GM12878 (cell line): ENCODE data around the gene CCNI. TPM values are rescaled to one million over a fixed set of nuclear protein-coding genes. Genes with fewer than 3 reads are reported as not detected.

Experiments used
- ATAC-seq: fragments of 200-7000 bp; cut with Tn5 transposase; 3 replicates; pipeline ENCODE4 v1.9.1; 2020; ENCODE audit warnings: mild to moderate bottlenecking, moderate library complexity
- BruUV-seq: library from RNA; stranded (reverse); fragments of 400-500 nt; replicated peaks from 2 replicates; lab custom pipeline; 2021; lab: Mats Ljungman, UMichigan
- CTCF ChIA-PET: fragments of 300-600 bp; sonication (Branson Sonifier 250); formaldehyde crosslinking; extraction: SDS; loops from one replicate; lab custom pipeline; 2021; ENCODE audit warnings: inconsistent platforms; lab: Yijun Ruan, JAX
- POLR2A ChIA-PET: fragments of 350-600 bp; formaldehyde crosslinking; extraction: SDS; loops from one replicate; lab custom pipeline; 2021; ENCODE audit warnings: inconsistent platforms; lab: Charles Lee
- RAD21 ChIA-PET: fragments of 300-600 bp; sonication (Branson Sonifier 250); formaldehyde crosslinking; loops from one replicate; lab custom pipeline; 2023; ENCODE audit warnings: antibody characterized with exemption; ENCODE audit not compliant: unreplicated experiment; lab: Charles Lee
- SMC1A ChIA-PET: fragments of 300-600 bp; sonication (Branson Sonifier 250); formaldehyde crosslinking; loops from one replicate; lab custom pipeline; 2023; ENCODE audit not compliant: unreplicated experiment, uncharacterized antibody; lab: Charles Lee
- DNase-seq: peaks from one replicate; pipeline ENCODE4 v3.0.0-alpha.2; 2011; ENCODE audit warnings: low read depth, low spot score
- FAIRE-seq: peaks from 3 replicates; lab custom pipeline; 2011; peaks lifted over from hg19 to GRCh38; lab: Jason Lieb, UNC
- H2AFZ ChIP-seq: 2 replicates; pipeline ENCODE4 v1.6.0; 2011; ENCODE audit warnings: low read depth, low read length, control low read depth; ENCODE audit not compliant: control insufficient read depth
- H3K27ac ChIP-seq: 2 replicates; pipeline ENCODE4 v1.5.1; 2011; ENCODE audit warnings: control low read depth; ENCODE audit not compliant: control insufficient read depth, insufficient read depth
- H3K27me3 ChIP-seq, 2 experiments: replicated peaks in 1 of 2; 2 replicates each; pipeline versions ENCODE4 v1.6.0 to v1.6.1; 2011; ENCODE audit warnings: low read length in 1 of 2; ENCODE audit not compliant: control insufficient read depth in 2 of 2, insufficient read depth in 2 of 2
- H3K36me3 ChIP-seq, 2 experiments: 2 replicates each; pipeline ENCODE4 v1.5.1; 2011; ENCODE audit warnings: low read length in 1 of 2; ENCODE audit not compliant: control insufficient read depth in 2 of 2, insufficient read depth in 2 of 2
- H3K4me1 ChIP-seq: 2 replicates; pipeline ENCODE4 v1.6.1; 2011; ENCODE audit warnings: mild to moderate bottlenecking, low read length, moderate library complexity, mixed read lengths; ENCODE audit not compliant: control insufficient read depth, insufficient read depth
- H3K4me2 ChIP-seq: 2 replicates; pipeline ENCODE4 v1.6.0; 2011; ENCODE audit warnings: control low read depth; ENCODE audit not compliant: control insufficient read depth, insufficient read depth
- H3K4me3 ChIP-seq: fragments of 200-600 bp; sonication (generic); 2 replicates; pipeline ENCODE4 v1.5.1; 2016
- H3K79me2 ChIP-seq: 2 replicates; pipeline ENCODE4 v1.6.0; 2011; ENCODE audit warnings: low read length; ENCODE audit not compliant: control insufficient read depth, insufficient read depth
- H3K9ac ChIP-seq: 2 replicates; pipeline ENCODE4 v1.8.0; 2011; ENCODE audit warnings: low read length, control low read depth, mixed read lengths; ENCODE audit not compliant: control insufficient read depth, insufficient read depth
- H3K9me3 ChIP-seq: replicated peaks from 3 replicates; pipeline ENCODE4 v1.5.1; 2011; ENCODE audit warnings: mild to moderate bottlenecking, low read length; ENCODE audit not compliant: control insufficient read depth, insufficient read depth
- H4K20me1 ChIP-seq: 2 replicates; pipeline ENCODE4 v1.6.0; 2011; ENCODE audit not compliant: control insufficient read depth, insufficient read depth
- ASH2L ChIP-seq: fragments of 300-600, 200-600 bp; sonication (generic); IDR thresholded peaks from 2 replicates; pipeline ENCODE4 v1.6.1; 2017; ENCODE audit warnings: low read depth, mild to moderate bottlenecking, borderline replicate concordance
- CBFB ChIP-seq: IDR thresholded peaks from 2 replicates; pipeline ENCODE4 v1.6.1; 2016; ENCODE audit warnings: antibody characterized with exemption, low read depth
- CUX1 ChIP-seq: IDR thresholded peaks from 2 replicates; pipeline ENCODE4 v1.6.1; 2012; ENCODE audit warnings: improper control_type of control experiment, low read depth, low read length; ENCODE audit not compliant: insufficient replicate concordance
- EZH2 ChIP-seq: IDR thresholded peaks from 2 replicates; pipeline ENCODE4 v1.6.1; 2012; ENCODE audit warnings: low read depth, mild to moderate bottlenecking, control low read depth, inconsistent platforms, low read length, borderline replicate concordance; ENCODE audit not compliant: control insufficient read depth
- IKZF1 ChIP-seq: fragments of 450-650 bp; conservative IDR thresholded peaks from 2 replicates; pipeline ENCODE4 v1.6.1; 2017; ENCODE audit warnings: antibody characterized with exemption, mild to moderate bottlenecking
- IKZF2 ChIP-seq, 2 experiments: fragments of 450-650 bp; IDR thresholded peaks; 2 replicates each; pipeline ENCODE4 v1.6.1; 2017; ENCODE audit warnings: mild to moderate bottlenecking in 2 of 2, moderate library complexity in 2 of 2
- KLF5 ChIP-seq: fragments of 450-650 bp; IDR thresholded peaks from 2 replicates; pipeline ENCODE4 v1.6.1; 2014; ENCODE audit warnings: mild to moderate bottlenecking; ENCODE audit not compliant: partially characterized antibody
- PAX8 ChIP-seq: fragments of 450-650 bp; IDR thresholded peaks from 2 replicates; pipeline ENCODE4 v1.6.1; 2017; ENCODE audit warnings: mild to moderate bottlenecking, moderate library complexity
- SMAD5 ChIP-seq: IDR thresholded peaks from 2 replicates; pipeline ENCODE4 v1.6.1; 2016; ENCODE audit warnings: antibody characterized with exemption, low read depth
- SMARCA5 ChIP-seq: fragments of 450-650 bp; IDR thresholded peaks from 2 replicates; pipeline ENCODE4 v1.6.1; 2017; ENCODE audit warnings: mild to moderate bottlenecking
- ZNF592 ChIP-seq: fragments of 450-650 bp; IDR thresholded peaks from 2 replicates; pipeline ENCODE4 v1.6.1; 2017; ENCODE audit warnings: mild to moderate bottlenecking, moderate library complexity
- WGBS: methylation state at CpG from one replicate; pipeline ENCODE4 v1.1.6; 2016; ENCODE audit warnings: low lambda C conversion rate; ENCODE audit not compliant: insufficient replicate concordance, insufficient coverage; ENCODE audit errors: missing lambda C conversion rate; 5-methylcytosine and 5-hydroxymethylcytosine counted together
- in situ Hi-C: fragments of 300-500 bp; cut with MboI; formaldehyde crosslinking; loops from 9 replicates; pipeline ENCODE4 v1.14.3; 2018; ENCODE audit warnings: mixed read lengths
- intact Hi-C: fragments of 100-400 bp; cut with micrococcal nuclease; formaldehyde crosslinking; loops from one replicate; pipeline ENCODE4 v1.14.2; 2022; ENCODE audit not compliant: unreplicated experiment
- polyA plus RNA-seq, 11 experiments: library from polyadenylated mRNA; depleted of rRNA in 4 of 11; unstranded in 6 of 11; stranded (reverse) in 5 of 11; fragments of >200 nt; fragmentation: Nextera tagmentation in 4 of 11; fragmentation: Illumina TruSeq in 1 of 11; extraction: Ambion mirVana in 4 of 11; extraction: Trizol in 1 of 11; gene quantifications; 1 replicate in 1 of 11; 2 replicates in 10 of 11; pipeline versions ENCODE4 v1.2.1 to v1.2.3, GENCODE V29; 2011 to 2016; ENCODE audit warnings: inconsistent platforms in 2 of 11, missing spikeins in 2 of 11, low read depth in 1 of 11
- total RNA-seq, 4 experiments: library from RNA; depleted of rRNA in 3 of 4; stranded (reverse); fragments of >200 nt in 3 of 4; fragmentation: Illumina TruSeq in 1 of 4; extraction: Trizol in 1 of 4; gene quantifications; 2 replicates each; pipeline versions ENCODE4 v1.2.1 to v1.2.3, GENCODE V29; 2013 to 2021
- TF ChIP-seq, protein P1 (sequence below): fragments of 450-650 bp; formaldehyde crosslinking; IDR thresholded peaks from 2 replicates; pipeline ENCODE4 v1.5.0; 2022; ENCODE audit warnings: mild to moderate bottlenecking, missing genetic modification characterization

CCNI gene
- total and polyA plus RNA-seq, 10 of the 15 experiments (the other 5 are each of a cell fraction or from before 2014, with no cell fraction given) = 70.6 to 178 (median 105) TPM

GRCh38 chr4:77037736-77038135 lies 38.1 kb downstream of the CCNI start:
- BruUV-seq = no TSS peak
- Histone ChIP-seq H3K27me3 (no peaks in the 10 kb centered on the region), H3K9ac (no peak overlapping the region), H3K9me3 (no peaks in the 10 kb centered on the region), H3K36me3 (peaks cover 0 to 34% of the 10 kb centered on the region in 2 experiments), H2AFZ (no peak overlapping the region), H3K4me1 (no peaks in the 10 kb centered on the region), H3K4me2 (no peak overlapping the region), H3K79me2 (no peaks in the 10 kb centered on the region), H4K20me1 (no peaks in the 10 kb centered on the region), H3K4me3 (no peak overlapping the region), H3K27ac (no peak overlapping the region)
- ChIA-PET SMC1A (interaction anchor here (0.8 to 0.9 kb wide), 2 partner anchors 294 to 533 kb away, joined by 3 read pairs; no protein-coding TSS in a partner anchor), RAD21 (interaction anchor here (1.3 to 1.4 kb wide), 2 partner anchors 55 to 166 kb away, joined by 3 read pairs; no protein-coding TSS in a partner anchor), POLR2A (no interaction called here), CTCF (interaction anchor here (1.2 to 2.3 kb wide), 2 partner anchors 7 to 166 kb away, joined by 3 to 10 read pairs; no protein-coding TSS in a partner anchor)
- no peak for DNase-seq
- ATAC-seq = no peak
- WGBS = 82% methylated on average over 3 of the region's 3 CpGs
- in situ Hi-C loops (no loop called here), intact Hi-C loops (no loop called here)
- FAIRE-seq = no peak
- TF ChIP-seq SMAD5 = no peak
- no peak for TF ChIP-seq CBFB
- TF ChIP-seq CUX1 = no peak
- TF ChIP-seq ASH2L = no peak
- TF ChIP-seq IKZF2 (IDR thresholded peaks at IDR 0.05) = no peak
- TF ChIP-seq EZH2 = no peak
- TF ChIP-seq PAX8 = no peak
- TF ChIP-seq IKZF1 = no peak
- no peak for TF ChIP-seq SMARCA5
- TF ChIP-seq KLF5 = no peak
- no peak for TF ChIP-seq ZNF592
- TF ChIP-seq, protein P1, sequence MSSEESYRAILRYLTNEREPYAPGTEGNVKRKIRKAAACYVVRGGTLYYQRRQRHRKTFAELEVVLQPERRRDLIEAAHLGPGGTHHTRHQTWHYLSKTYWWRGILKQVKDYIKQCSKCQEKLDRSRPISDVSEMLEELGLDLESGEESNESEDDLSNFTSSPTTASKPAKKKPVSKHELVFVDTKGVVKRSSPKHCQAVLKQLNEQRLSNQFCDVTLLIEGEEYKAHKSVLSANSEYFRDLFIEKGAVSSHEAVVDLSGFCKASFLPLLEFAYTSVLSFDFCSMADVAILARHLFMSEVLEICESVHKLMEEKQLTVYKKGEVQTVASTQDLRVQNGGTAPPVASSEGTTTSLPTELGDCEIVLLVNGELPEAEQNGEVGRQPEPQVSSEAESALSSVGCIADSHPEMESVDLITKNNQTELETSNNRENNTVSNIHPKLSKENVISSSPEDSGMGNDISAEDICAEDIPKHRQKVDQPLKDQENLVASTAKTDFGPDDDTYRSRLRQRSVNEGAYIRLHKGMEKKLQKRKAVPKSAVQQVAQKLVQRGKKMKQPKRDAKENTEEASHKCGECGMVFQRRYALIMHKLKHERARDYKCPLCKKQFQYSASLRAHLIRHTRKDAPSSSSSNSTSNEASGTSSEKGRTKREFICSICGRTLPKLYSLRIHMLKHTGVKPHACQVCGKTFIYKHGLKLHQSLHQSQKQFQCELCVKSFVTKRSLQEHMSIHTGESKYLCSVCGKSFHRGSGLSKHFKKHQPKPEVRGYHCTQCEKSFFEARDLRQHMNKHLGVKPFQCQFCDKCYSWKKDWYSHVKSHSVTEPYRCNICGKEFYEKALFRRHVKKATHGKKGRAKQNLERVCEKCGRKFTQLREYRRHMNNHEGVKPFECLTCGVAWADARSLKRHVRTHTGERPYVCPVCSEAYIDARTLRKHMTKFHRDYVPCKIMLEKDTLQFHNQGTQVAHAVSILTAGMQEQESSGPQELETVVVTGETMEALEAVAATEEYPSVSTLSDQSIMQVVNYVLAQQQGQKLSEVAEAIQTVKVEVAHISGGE (CRISPR knock-in tag) = no peak
